HepG2 (cell line): ENCODE data around the gene TOPBP1. TPM values are rescaled to one million over a fixed set of nuclear protein-coding genes. Genes with fewer than 3 reads are reported as not detected.
A peak's percentile ranks its signal among the peaks of the same experiment; 100 is the strongest.

Experiments
- ASH2L ChIP-seq: fragments of 300-600, 200-600 bp; sonication (generic); IDR thresholded peaks from 2 replicates; pipeline ENCODE4 v1.7.0; 2017; ENCODE audit warnings: low read depth, mild to moderate bottlenecking, moderate library complexity, mixed read lengths, low read length; ENCODE audit not compliant: insufficient read length
- CBX2 ChIP-seq, 2 experiments: fragments of 200-600 bp in 1 of 2; sonication (generic); formaldehyde crosslinking in 1 of 2; IDR thresholded peaks; 2 replicates each; pipeline versions ENCODE4 v1.7.0 to v1.8.1; 2018 to 2022; ENCODE audit warnings: low read depth in 2 of 2, low read length in 1 of 2, mild to moderate bottlenecking in 1 of 2, missing genetic modification reagents in 1 of 2
- CREM ChIP-seq, 2 experiments: sonication (generic) in 1 of 2; formaldehyde crosslinking in 1 of 2; IDR thresholded peaks; 2 replicates each; pipeline versions ENCODE4 v1.4.0 to v1.6.1; 2016 to 2020; ENCODE audit warnings: antibody characterized with exemption in 1 of 2, mild to moderate bottlenecking in 1 of 2, missing genetic modification reagents in 1 of 2
- DMAP1 ChIP-seq: IDR thresholded peaks from 2 replicates; pipeline ENCODE4 v1.6.1; 2016
- EP300 ChIP-seq, 3 experiments: sonication (generic) in 1 of 3; formaldehyde crosslinking in 1 of 3; IDR thresholded peaks; 2 replicates each; pipeline versions ENCODE4 v1.5.1 to v1.6.1; 2011 to 2020; ENCODE audit warnings: low read depth in 2 of 3, low read length in 2 of 3, borderline replicate concordance in 1 of 3, improper control_type of control experiment in 1 of 3, mild to moderate bottlenecking in 1 of 3, missing genetic modification reagents in 1 of 3, moderate library complexity in 1 of 3
- HOXA5 ChIP-seq: sonication (generic); formaldehyde crosslinking; IDR thresholded peaks from 2 replicates; pipeline ENCODE4 v1.4.0; 2020; ENCODE audit warnings: missing genetic modification reagents
- KDM4B ChIP-seq: sonication (generic); formaldehyde crosslinking; IDR thresholded peaks from 2 replicates; pipeline ENCODE4 v1.4.0; 2020; ENCODE audit warnings: missing genetic modification reagents
- RFX1 ChIP-seq: fragments of 450-650 bp; IDR thresholded peaks from 2 replicates; pipeline ENCODE4 v1.6.1; 2017
- RXRB ChIP-seq: IDR thresholded peaks from 2 replicates; pipeline ENCODE4 v1.6.1; 2016; ENCODE audit warnings: borderline replicate concordance, missing genetic modification reagents, missing compliant biosample characterization
- ZNF124 ChIP-seq: sonication (generic); formaldehyde crosslinking; IDR thresholded peaks from 2 replicates; pipeline ENCODE4 v1.4.0; 2020; ENCODE audit warnings: missing genetic modification reagents
- ZNF260 ChIP-seq: sonication (generic); formaldehyde crosslinking; IDR thresholded peaks from 2 replicates; pipeline ENCODE4 v1.4.0; 2020; ENCODE audit warnings: missing genetic modification reagents, low read depth, mild to moderate bottlenecking, borderline replicate concordance
- ZNF263 ChIP-seq: sonication (generic); formaldehyde crosslinking; IDR thresholded peaks from 2 replicates; pipeline ENCODE4 v1.4.0; 2020; ENCODE audit warnings: missing genetic modification reagents
- ZNF3 ChIP-seq: IDR thresholded peaks from 2 replicates; pipeline ENCODE4 v1.7.0; 2017; ENCODE audit warnings: inconsistent platforms
- ZNF34 ChIP-seq: sonication (generic); formaldehyde crosslinking; IDR thresholded peaks from 2 replicates; pipeline ENCODE4 v1.4.0; 2020; ENCODE audit warnings: mild to moderate bottlenecking, missing genetic modification reagents, borderline replicate concordance
- ZNF512 ChIP-seq: sonication (generic); formaldehyde crosslinking; IDR thresholded peaks from 2 replicates; pipeline ENCODE4 v1.4.0; 2020; ENCODE audit warnings: mild to moderate bottlenecking, missing genetic modification reagents
- ZNF556 ChIP-seq: sonication (generic); formaldehyde crosslinking; IDR thresholded peaks from 2 replicates; pipeline ENCODE4 v1.4.0; 2020; ENCODE audit warnings: mild to moderate bottlenecking, missing genetic modification reagents, borderline replicate concordance
- ZNF619 ChIP-seq: sonication (generic); formaldehyde crosslinking; IDR thresholded peaks from 2 replicates; pipeline ENCODE4 v1.4.0; 2020; ENCODE audit warnings: mild to moderate bottlenecking, missing genetic modification reagents
- ZNF879 ChIP-seq: sonication (generic); formaldehyde crosslinking; IDR thresholded peaks from 2 replicates; pipeline ENCODE4 v1.8.1; 2023; ENCODE audit warnings: missing genetic modification reagents
- ZZZ3 ChIP-seq: sonication (generic); formaldehyde crosslinking; IDR thresholded peaks from 2 replicates; pipeline ENCODE4 v1.4.0; 2020; ENCODE audit warnings: missing genetic modification reagents, mild to moderate bottlenecking, borderline replicate concordance
- polyA plus RNA-seq, 8 experiments: library from polyadenylated mRNA; depleted of rRNA in 3 of 8; stranded (reverse) in 7 of 8; unstranded in 1 of 8; fragments of >200 nt; fragmentation: Illumina TruSeq in 4 of 8; extraction: Trizol in 4 of 8; gene quantifications; 2 replicates each; pipeline versions ENCODE4 v1.2.1 to v1.2.3, GENCODE V29; 2011 to 2016; ENCODE audit warnings: low read depth in 4 of 8, missing spikeins in 1 of 8, mixed read lengths in 1 of 8; ENCODE audit not compliant: insufficient read depth in 1 of 8
- total RNA-seq, 5 experiments: library from RNA; depleted of rRNA; stranded (reverse); fragments of >200 nt; fragmentation: Illumina TruSeq; extraction: Trizol; gene quantifications; 2 replicates each; pipeline ENCODE4 v1.2.3, GENCODE V29; 2016; ENCODE audit warnings: low read depth in 1 of 5
- TF ChIP-seq, protein P1 (sequence below): IDR thresholded peaks from 2 replicates; pipeline ENCODE4 v1.6.1; 2012; ENCODE audit warnings: low read length, improper control_type of control experiment
- TF ChIP-seq, protein P2 (sequence below): sonication (generic); formaldehyde crosslinking; IDR thresholded peaks from 2 replicates; pipeline ENCODE4 v1.9.0; 2021; ENCODE audit warnings: missing genetic modification reagents, mild to moderate bottlenecking, borderline replicate concordance

The TOPBP1 gene
- total and polyA plus RNA-seq, 2 of the 13 experiments (the other 11 are each of a cell fraction or from before 2014, with no cell fraction given), result 24.3 to 42.9 TPM

DNA sequence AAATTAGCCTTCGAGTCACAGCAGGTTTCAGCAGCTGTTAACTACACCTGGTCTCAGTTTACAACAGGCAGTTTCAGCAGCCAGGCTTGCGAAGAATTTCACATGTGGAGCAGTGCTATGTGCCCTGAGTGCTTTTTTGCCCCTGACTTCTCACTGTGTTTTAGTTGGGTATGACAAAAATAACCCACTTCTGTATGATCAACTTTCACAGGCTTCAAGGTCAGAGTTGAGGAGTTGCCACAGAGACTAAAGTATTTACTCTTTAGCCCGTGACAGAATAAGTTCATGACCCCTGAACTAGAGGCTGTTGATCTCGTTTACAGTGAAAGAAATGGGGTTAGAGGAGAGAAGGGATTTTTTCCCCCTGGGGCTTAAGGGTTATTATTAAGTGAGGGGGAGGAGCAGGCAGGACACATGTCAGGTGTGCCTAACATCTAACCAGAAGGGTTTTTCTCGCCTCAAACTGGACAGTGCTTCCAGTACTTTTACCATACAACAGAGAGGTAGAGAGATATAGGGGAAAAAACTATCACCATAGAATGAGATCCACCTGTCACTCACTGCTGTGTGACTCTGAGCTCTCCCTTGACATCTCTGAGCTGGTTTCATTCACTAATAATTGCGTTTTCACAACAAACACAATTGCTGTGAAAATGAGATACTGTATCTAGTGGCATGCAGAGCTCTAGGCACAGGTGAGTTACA is 14.0 kb upstream of the TOPBP1 start (continued):
- TF ChIP-seq ZNF3 (no peak), ZNF512 (no peak), HOXA5 (no peak), CBX2 (IDR thresholded peaks at IDR 0.05; ENCODE audit: low read depth, low read length) (no peak), CBX2 (CRISPR knock-in tag; IDR thresholded peaks at IDR 0.05; ENCODE audit: low read depth) (no peak), ZNF124 (CRISPR knock-in tag) (peak; percentile 78; the same call in 1 of the 2 replicates), RXRB (CRISPR knock-in tag) (peak; percentile 98), ZZZ3 (0 out of 2 replicates have a peak, but pooled peaks have one; percentile 22), EP300 (IDR thresholded peaks at IDR 0.05; ENCODE audit: low read depth in 2 of 2, low read length in 2 of 2) (peak; percentile 33 to 95; a peak in 3 of 4 replicates), EP300 (CRISPR knock-in tag; IDR thresholded peaks at IDR 0.05; ENCODE audit: borderline replicate concordance) (no peak), ZNF34 (CRISPR knock-in tag) (0 out of 2 replicates have a peak, but pooled peaks have one; percentile 58), RFX1 (peak; percentile 48; the same call in 1 of the 2 replicates), ZNF260 (CRISPR knock-in tag) (no peak), ZNF556 (CRISPR knock-in tag) (peak; percentile 35; the same call in 1 of the 2 replicates), DMAP1 (CRISPR knock-in tag) (no peak), KDM4B (CRISPR knock-in tag) (no peak), CREM (IDR thresholded peaks at IDR 0.05) (peak; percentile 74), CREM (CRISPR knock-in tag; IDR thresholded peaks at IDR 0.05) (no peak), ASH2L (peak; percentile 50), ZNF619 (CRISPR knock-in tag) (no peak), ZNF263 (CRISPR knock-in tag) (no peak), ZNF879 (CRISPR knock-in tag) (no peak)
- TF ChIP-seq, protein P1, sequence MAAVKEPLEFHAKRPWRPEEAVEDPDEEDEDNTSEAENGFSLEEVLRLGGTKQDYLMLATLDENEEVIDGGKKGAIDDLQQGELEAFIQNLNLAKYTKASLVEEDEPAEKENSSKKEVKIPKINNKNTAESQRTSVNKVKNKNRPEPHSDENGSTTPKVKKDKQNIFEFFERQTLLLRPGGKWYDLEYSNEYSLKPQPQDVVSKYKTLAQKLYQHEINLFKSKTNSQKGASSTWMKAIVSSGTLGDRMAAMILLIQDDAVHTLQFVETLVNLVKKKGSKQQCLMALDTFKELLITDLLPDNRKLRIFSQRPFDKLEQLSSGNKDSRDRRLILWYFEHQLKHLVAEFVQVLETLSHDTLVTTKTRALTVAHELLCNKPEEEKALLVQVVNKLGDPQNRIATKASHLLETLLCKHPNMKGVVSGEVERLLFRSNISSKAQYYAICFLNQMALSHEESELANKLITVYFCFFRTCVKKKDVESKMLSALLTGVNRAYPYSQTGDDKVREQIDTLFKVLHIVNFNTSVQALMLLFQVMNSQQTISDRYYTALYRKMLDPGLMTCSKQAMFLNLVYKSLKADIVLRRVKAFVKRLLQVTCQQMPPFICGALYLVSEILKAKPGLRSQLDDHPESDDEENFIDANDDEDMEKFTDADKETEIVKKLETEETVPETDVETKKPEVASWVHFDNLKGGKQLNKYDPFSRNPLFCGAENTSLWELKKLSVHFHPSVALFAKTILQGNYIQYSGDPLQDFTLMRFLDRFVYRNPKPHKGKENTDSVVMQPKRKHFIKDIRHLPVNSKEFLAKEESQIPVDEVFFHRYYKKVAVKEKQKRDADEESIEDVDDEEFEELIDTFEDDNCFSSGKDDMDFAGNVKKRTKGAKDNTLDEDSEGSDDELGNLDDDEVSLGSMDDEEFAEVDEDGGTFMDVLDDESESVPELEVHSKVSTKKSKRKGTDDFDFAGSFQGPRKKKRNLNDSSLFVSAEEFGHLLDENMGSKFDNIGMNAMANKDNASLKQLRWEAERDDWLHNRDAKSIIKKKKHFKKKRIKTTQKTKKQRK, result no peak
- TF ChIP-seq, protein P2, sequence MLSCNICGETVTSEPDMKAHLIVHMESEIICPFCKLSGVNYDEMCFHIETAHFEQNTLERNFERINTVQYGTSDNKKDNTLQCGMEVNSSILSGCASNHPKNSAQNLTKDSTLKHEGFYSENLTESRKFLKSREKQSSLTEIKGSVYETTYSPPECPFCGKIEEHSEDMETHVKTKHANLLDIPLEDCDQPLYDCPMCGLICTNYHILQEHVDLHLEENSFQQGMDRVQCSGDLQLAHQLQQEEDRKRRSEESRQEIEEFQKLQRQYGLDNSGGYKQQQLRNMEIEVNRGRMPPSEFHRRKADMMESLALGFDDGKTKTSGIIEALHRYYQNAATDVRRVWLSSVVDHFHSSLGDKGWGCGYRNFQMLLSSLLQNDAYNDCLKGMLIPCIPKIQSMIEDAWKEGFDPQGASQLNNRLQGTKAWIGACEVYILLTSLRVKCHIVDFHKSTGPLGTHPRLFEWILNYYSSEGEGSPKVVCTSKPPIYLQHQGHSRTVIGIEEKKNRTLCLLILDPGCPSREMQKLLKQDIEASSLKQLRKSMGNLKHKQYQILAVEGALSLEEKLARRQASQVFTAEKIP (CRISPR knock-in tag), result no peak
